Coronary artery (tissue), 2 donors: ENCODE measurements around the gene P4HA2.

Experiments used
- DNase-seq: peaks from one replicate; pipeline ENCODE4 v3.0.0-alpha.2; 2017; ENCODE audit warnings: low spot score
- H3K27ac ChIP-seq, 2 donors: fragments of 200-600 bp; sonication (generic); one replicate each; pipeline ENCODE4 v1.5.1; 2016 to 2019
- H3K4me3 ChIP-seq: fragments of 200-600 bp; sonication (generic); 2 replicates; pipeline ENCODE4 v1.5.1; 2016; ENCODE audit warnings: mild to moderate bottlenecking, moderate library complexity
- TF ChIP-seq, protein P1 (sequence below): fragments of 200-600 bp; sonication (generic); IDR thresholded peaks from one replicate; pipeline ENCODE4 v1.5.1; 2019; ENCODE audit warnings: antibody characterized with exemption

The P4HA2 gene

DNA sequence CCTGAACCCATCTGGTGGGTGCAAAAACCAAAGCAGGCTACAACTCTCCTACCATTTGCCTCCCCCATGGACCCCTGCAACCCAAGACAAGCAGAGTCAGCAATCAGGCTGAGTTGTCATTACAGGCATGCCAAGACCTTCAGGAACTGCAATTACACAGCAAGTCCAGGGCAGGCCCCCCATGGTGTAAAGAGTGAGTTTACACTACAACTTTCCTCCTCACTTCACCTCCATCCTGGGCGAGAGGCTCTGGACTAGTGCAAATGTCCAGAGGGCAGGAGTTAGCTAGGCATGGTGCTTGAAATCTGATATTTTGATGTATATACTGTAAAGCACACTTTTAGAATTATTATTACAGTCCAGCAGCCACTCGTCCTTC, 7.0 kb upstream of the P4HA2 start:
- no peak overlapping the region for H3K4me3 ChIP-seq

DNA sequence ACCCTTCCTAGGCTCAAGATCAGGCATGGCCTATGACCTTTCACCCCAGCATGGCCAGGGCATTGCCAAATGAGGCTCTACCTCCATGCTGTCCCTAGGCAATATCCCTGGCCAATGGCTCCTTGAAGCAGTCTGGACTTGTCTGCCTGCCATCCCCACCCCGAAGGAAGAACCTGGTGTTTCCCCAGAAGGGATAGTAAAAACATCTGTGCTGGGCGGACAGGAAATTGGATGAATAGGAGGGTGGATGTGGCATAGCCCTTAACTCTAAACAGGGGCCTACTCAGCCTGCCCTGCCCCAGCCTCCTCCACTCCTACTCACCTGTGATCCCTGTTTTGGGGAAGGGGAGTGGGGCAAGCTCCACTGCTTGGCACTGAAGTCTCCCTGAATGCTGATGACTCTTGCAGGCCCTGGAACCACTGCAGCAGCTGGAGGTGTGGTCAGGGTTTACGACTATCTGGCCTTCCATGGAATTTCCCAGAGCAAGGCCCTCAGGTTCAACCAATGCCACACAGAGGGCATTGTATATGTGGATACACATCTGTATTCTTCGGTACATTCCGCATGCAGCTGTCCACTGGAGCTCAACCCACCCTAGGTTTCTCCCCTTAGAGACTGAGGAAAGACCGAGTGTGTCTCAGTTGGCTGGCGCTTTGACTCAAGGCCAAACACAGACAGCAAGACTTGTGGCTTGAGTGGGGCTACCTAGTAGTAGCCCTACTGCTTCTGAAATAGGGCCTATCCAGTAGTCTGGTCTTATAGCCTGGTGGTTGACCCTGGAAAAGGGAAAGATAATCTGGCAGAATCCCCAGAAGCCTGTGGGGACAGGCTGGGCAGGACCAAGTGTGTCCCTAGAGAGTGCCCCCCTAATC, 6.4 kb upstream of the P4HA2 start:
- H3K4me3 ChIP-seq = no peak overlapping the region
- peak; percentile 59 for DNase-seq
- no peak overlapping the region for H3K27ac ChIP-seq
- TF ChIP-seq, protein P1, sequence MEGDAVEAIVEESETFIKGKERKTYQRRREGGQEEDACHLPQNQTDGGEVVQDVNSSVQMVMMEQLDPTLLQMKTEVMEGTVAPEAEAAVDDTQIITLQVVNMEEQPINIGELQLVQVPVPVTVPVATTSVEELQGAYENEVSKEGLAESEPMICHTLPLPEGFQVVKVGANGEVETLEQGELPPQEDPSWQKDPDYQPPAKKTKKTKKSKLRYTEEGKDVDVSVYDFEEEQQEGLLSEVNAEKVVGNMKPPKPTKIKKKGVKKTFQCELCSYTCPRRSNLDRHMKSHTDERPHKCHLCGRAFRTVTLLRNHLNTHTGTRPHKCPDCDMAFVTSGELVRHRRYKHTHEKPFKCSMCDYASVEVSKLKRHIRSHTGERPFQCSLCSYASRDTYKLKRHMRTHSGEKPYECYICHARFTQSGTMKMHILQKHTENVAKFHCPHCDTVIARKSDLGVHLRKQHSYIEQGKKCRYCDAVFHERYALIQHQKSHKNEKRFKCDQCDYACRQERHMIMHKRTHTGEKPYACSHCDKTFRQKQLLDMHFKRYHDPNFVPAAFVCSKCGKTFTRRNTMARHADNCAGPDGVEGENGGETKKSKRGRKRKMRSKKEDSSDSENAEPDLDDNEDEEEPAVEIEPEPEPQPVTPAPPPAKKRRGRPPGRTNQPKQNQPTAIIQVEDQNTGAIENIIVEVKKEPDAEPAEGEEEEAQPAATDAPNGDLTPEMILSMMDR = no peak

More for the DNA sequence above, 7.0 kb upstream of the P4HA2 start:
- no peak overlapping the region for H3K27ac ChIP-seq
- TF ChIP-seq, protein P1 = no peak
- peak; percentile 36 for DNase-seq

DNA sequence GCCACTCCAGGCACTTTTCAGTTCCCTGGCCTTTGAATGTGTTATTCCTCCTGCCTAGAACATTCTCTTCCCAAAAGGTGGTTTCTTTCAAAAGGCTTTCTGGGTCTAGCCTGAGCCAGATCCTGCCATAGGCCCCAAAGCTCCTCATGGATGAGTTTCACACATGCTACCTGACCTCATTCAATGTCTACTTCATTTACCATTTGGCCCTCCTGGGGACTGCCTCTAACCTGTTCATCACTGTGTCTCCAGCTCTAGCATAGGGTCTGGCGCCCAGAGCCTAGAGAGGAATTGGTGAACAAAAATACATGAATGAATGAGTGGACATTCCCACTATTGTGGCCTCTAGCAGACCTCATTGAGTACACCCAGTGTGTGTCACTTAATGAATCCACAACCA, 5.4 kb upstream of the P4HA2 start:
- no peak overlapping the region for H3K4me3 ChIP-seq
- DNase-seq = peak; percentile 38
- TF ChIP-seq, protein P1 = no peak
- no peak overlapping the region for H3K27ac ChIP-seq

DNA sequence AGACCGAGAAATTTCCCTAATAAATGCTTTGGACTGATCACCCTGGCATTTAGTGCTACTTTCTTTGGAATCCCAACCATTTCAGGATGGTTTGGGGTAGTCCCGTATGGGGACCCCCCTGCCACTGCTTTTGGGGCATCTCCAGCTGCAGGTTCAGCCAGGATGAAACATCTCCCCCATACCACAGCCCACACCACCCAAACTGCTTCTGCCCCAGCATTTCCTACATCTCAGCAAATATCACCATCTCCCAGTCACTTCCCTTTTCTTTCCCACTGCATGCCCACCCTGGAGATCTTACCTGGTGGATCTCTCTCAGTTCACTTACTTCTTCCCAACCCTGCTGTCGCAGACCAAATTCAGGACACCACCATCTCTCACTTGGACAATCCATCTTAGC, 4.8 kb upstream of the P4HA2 start:
- peak; percentile 43 for DNase-seq
- Histone ChIP-seq H3K27ac (no peak overlapping the region), H3K4me3 (no peak overlapping the region)
- TF ChIP-seq, protein P1 = no peak

DNA sequence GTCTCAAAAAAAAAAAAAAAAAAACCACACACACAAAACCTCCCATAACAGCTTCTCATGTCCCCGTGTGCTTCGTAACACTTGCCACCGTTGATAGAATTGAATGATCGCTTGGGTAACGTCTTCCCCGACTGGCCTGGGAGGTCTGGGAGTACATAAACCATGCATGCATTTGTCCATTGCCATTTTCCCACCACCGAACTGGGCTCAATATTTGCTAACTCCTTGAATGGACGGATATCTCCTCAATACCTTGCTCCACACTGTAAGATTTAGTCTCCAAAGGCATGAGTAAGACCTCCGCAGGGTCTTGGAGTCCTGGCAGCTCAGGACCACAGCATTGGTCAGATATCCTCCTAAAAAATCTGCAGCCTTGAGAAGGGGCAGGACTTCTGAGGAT, 3.2 kb upstream of the P4HA2 start:
- no peak overlapping the region for H3K4me3 ChIP-seq
- DNase-seq = peak; percentile 52
- no peak overlapping the region for H3K27ac ChIP-seq
- TF ChIP-seq, protein P1 = no peak

DNA sequence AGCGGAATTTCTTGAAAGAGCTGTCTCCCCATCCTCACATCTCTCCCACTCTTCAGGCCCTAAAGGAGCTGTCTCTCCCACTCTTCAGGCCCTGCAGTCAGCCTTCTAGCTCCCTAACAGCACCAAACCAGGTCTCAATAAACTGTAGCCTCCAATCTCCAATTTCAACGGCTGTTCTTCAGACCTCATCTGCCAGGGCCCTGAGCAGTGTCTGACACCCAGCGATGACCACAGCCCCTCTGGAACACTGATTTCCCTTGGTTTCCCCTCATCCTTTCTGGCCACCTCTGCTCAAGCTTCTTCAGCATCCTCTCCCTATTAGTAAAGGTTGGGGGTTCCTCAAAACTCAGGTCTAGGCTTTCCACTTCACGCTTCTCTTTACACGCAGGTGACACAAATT, 1.6 kb upstream of the P4HA2 start:
- TF ChIP-seq, protein P1 = no peak
- DNase-seq = peak; percentile 43
- Histone ChIP-seq H3K4me3 (no peak overlapping the region), H3K27ac (no peak overlapping the region)
